GM23338 (cell line): Measurements from ENCODE around the gene ANP32E. TPM values are rescaled to one million over a fixed set of nuclear protein-coding genes. Genes with fewer than 3 reads are reported as not detected.
A peak's percentile ranks its signal among the peaks of the same experiment; 100 is the strongest.
"Not testable (repeated sequence)": the region's sequence is repeated elsewhere in the genome, so short reads cannot be mapped to it uniquely, and the experiment has no call there.

Source experiments
- ATAC-seq: fragments of 200-7000 bp; cut with Tn5 transposase; 3 replicates; pipeline ENCODE4 v1.9.1; 2020
- DNase-seq: peaks from one replicate; pipeline ENCODE4 v3.0.0-alpha.2; 2015; ENCODE audit warnings: low spot score
- H2AFZ ChIP-seq: fragments of 200-600 bp; sonication (generic); 2 replicates; pipeline ENCODE4 v1.8.0; 2016; ENCODE audit warnings: antibody characterized with exemption, mild to moderate bottlenecking, moderate library complexity
- H3F3A ChIP-seq: fragments of 200-600 bp; sonication (generic); replicated peaks from 2 replicates; pipeline ENCODE4 v1.8.0; 2017; ENCODE audit warnings: antibody characterized with exemption, mixed run types, low read depth
- H3K27ac ChIP-seq: fragments of 200-600 bp; sonication (generic); 2 replicates; pipeline ENCODE4 v1.6.1; 2016; ENCODE audit warnings: low read depth
- H3K27me3 ChIP-seq: fragments of 200-600 bp; sonication (generic); 2 replicates; pipeline ENCODE4 v1.8.0; 2016; ENCODE audit warnings: mild to moderate bottlenecking, mixed run types, moderate library complexity; ENCODE audit not compliant: insufficient read depth
- H3K36me3 ChIP-seq: fragments of 200-600 bp; sonication (generic); 2 replicates; pipeline ENCODE4 v1.8.0; 2016; ENCODE audit warnings: mild to moderate bottlenecking; ENCODE audit not compliant: insufficient read depth
- H3K4me1 ChIP-seq: fragments of 200-600 bp; sonication (generic); 2 replicates; pipeline ENCODE4 v1.8.0; 2016; ENCODE audit warnings: mild to moderate bottlenecking, moderate library complexity; ENCODE audit not compliant: insufficient read depth
- H3K4me2 ChIP-seq: fragments of 200-600 bp; sonication (generic); 2 replicates; pipeline ENCODE4 v1.7.1; 2017; ENCODE audit warnings: mixed run types
- H3K4me3 ChIP-seq: fragments of 200-600 bp; sonication (generic); 2 replicates; pipeline ENCODE4 v1.6.1; 2016; ENCODE audit warnings: mixed run types
- H3K79me2 ChIP-seq: fragments of 200-600 bp; sonication (generic); replicated peaks from 2 replicates; pipeline ENCODE4 v1.8.0; 2017; ENCODE audit warnings: mild to moderate bottlenecking; ENCODE audit not compliant: insufficient read depth
- H3K9me2 ChIP-seq: fragments of 200-600 bp; sonication (generic); 2 replicates; pipeline ENCODE4 v1.8.0; 2017; ENCODE audit not compliant: insufficient read depth
- H4K20me1 ChIP-seq: fragments of 200-600 bp; sonication (generic); replicated peaks from 2 replicates; pipeline ENCODE4 v1.8.0; 2017; ENCODE audit warnings: mild to moderate bottlenecking; ENCODE audit not compliant: insufficient read depth
- H3K27ac Mint-ChIP-seq: 2 replicates; pipeline ENCODE4 v1.8.0; 2020; ENCODE audit warnings: inconsistent platforms, mild to moderate bottlenecking, moderate library complexity, mixed read lengths
- H3K27me3 Mint-ChIP-seq: 3 replicates; pipeline ENCODE4 v1.8.0; 2022; ENCODE audit warnings: low read depth, mild to moderate bottlenecking, moderate library complexity, mixed read lengths, inconsistent platforms; ENCODE audit not compliant: insufficient read depth, poor library complexity
- H3K36me3 Mint-ChIP-seq: 3 replicates; pipeline ENCODE4 v1.8.0; 2021; ENCODE audit warnings: low read depth, mild to moderate bottlenecking, inconsistent platforms, moderate library complexity, mixed read lengths
- H3K4me1 Mint-ChIP-seq: 3 replicates; pipeline ENCODE4 v1.8.0; 2020; ENCODE audit warnings: mild to moderate bottlenecking, inconsistent platforms, mixed read lengths
- H3K4me3 Mint-ChIP-seq: 3 replicates; pipeline ENCODE4 v1.8.0; 2021; ENCODE audit warnings: moderate library complexity, mild to moderate bottlenecking, inconsistent platforms, mixed read lengths
- H3K9me3 Mint-ChIP-seq: 3 replicates; pipeline ENCODE4 v1.8.0; 2020; ENCODE audit warnings: moderate library complexity, mild to moderate bottlenecking, inconsistent platforms, mixed read lengths
- CTCF ChIP-seq, 2 experiments: fragments of 200-600 bp in 1 of 2; sonication (generic) in 1 of 2; conservative IDR thresholded peaks; 2 replicates each; pipeline versions ENCODE4 v1.5.1 to v1.6.1; 2016 to 2017; ENCODE audit warnings: antibody characterized with exemption in 2 of 2, low read depth in 2 of 2, mild to moderate bottlenecking in 2 of 2, moderate library complexity in 1 of 2
- POLR2AphosphoS5 ChIP-seq: IDR thresholded peaks from 2 replicates; pipeline ENCODE4 v1.6.1; 2016; ENCODE audit warnings: antibody characterized with exemption, low read depth
- REST ChIP-seq: IDR thresholded peaks from one replicate; pipeline ENCODE4 v1.6.1; 2018; ENCODE audit warnings: antibody characterized with exemption; ENCODE audit not compliant: unreplicated experiment
- ZNF331 ChIP-seq: fragments of 250-450 bp; sonication (Bioruptor Pico); IDR thresholded peaks from 2 replicates; pipeline ENCODE4 v1.5.0; 2020; ENCODE audit warnings: low read depth, mild to moderate bottlenecking, moderate library complexity
- polyA plus RNA-seq: library from polyadenylated mRNA; unstranded; fragments of >200 nt; fragmentation: Nextera tagmentation; extraction: Ambion mirVana; gene quantifications from 2 replicates; pipeline ENCODE4 v1.2.1, GENCODE V29; 2016
- total RNA-seq: library from RNA; depleted of rRNA; stranded (reverse); fragments of >200 nt; shearing (Covaris generic); gene quantifications from 2 replicates; pipeline ENCODE4 v1.2.3, GENCODE V29; 2014

ANP32E gene
- total and polyA plus RNA-seq, 2 experiments from 2014 or later = 88.6 to 257 TPM

- peaks cover 17% of the 10 kb centered on the region for H3K4me1 Mint-ChIP-seq
- Histone ChIP-seq H3K4me2 (peak overlapping the region; percentile 69), H3K79me2 (peaks cover 36% of the 10 kb centered on the region), H3K4me1 (peaks cover 15% of the 10 kb centered on the region), H3K4me3 (peak overlapping the region; percentile 49), H3K27ac (peak overlapping the region; percentile 86)
- DNase-seq, H3K27ac Mint-ChIP-seq, H4K20me1 ChIP-seq, H3K27me3 ChIP-seq, H3K9me2 ChIP-seq, H3K36me3 Mint-ChIP-seq, H3K27me3 Mint-ChIP-seq, H3F3A ChIP-seq, H3K9me3 Mint-ChIP-seq, ATAC-seq, H3K36me3 ChIP-seq, H2AFZ ChIP-seq: not testable (repeated sequence)
- peak overlapping the region; percentile 47; the same call in 2 of the 3 replicates for H3K4me3 Mint-ChIP-seq
Observed at GRCh38 chr1:150237176-150237575, 1.3 kb upstream of the ANP32E start.

GRCh38 chr1:150236614-150237100, 745 bp upstream of the ANP32E start:
- H3K79me2 ChIP-seq = peaks cover 41% of the 10 kb centered on the region
- H3K36me3 ChIP-seq = no peaks in the 10 kb centered on the region
- peak overlapping the region; percentile 69 for H3K4me2 ChIP-seq
- no peak for ATAC-seq
- peaks cover 17% of the 10 kb centered on the region for H3K4me1 Mint-ChIP-seq
- no peaks in the 10 kb centered on the region for H3K27me3 ChIP-seq
- peak overlapping the region; percentile 86 for H3K27ac ChIP-seq
- H3K4me3 Mint-ChIP-seq = no peak overlapping the region
- DNase-seq = peak; percentile 35
- peaks cover 15% of the 10 kb centered on the region for H3K4me1 ChIP-seq
- 0 out of 3 replicates have a peak, but pooled peaks cover 3% of the 10 kb centered on the region for H3K36me3 Mint-ChIP-seq
- H3K4me3 ChIP-seq = peak overlapping the region; percentile 49
- no peak overlapping the region for H3K27ac Mint-ChIP-seq
- peaks cover 10% of the 10 kb centered on the region; the same call in 1 of the 2 replicates for H4K20me1 ChIP-seq
- H3K9me3 Mint-ChIP-seq = no peaks in the 10 kb centered on the region; the same call in 2 of the 3 replicates
- peaks cover 7% of the 10 kb centered on the region; the same call in 1 of the 2 replicates for H3K9me2 ChIP-seq
- H3F3A ChIP-seq = no peaks in the 10 kb centered on the region
- H2AFZ ChIP-seq = no peak overlapping the region
- H3K27me3 Mint-ChIP-seq = peaks cover 7% of the 10 kb centered on the region
- TF ChIP-seq POLR2AphosphoS5 (no peak), CTCF (conservative IDR thresholded peaks at IDR 0.05; ENCODE audit: low read depth in 2 of 2) (peak; percentile 24 to 30; a peak in 3 of 4 replicates)

GRCh38 chr1:150235294-150235851, 539 bp downstream of the ANP32E start:
- ATAC-seq (peak; percentile 1; the same call in 1 of the 3 replicates), DNase-seq (no peak)
- H3K27ac ChIP-seq = peak overlapping the region; percentile 76
- no peaks in the 10 kb centered on the region for H3K27me3 ChIP-seq
- Mint-ChIP-seq H3K9me3 (no peaks in the 10 kb centered on the region; the same call in 2 of the 3 replicates), H3K36me3 (peaks cover 14% of the 10 kb centered on the region; the same call in 2 of the 3 replicates), H3K27me3 (peaks cover 7% of the 10 kb centered on the region), H3K4me1 (peaks cover 17% of the 10 kb centered on the region), H3K27ac (no peak overlapping the region), H3K4me3 (no peak overlapping the region)
- peaks cover 12% of the 10 kb centered on the region; the same call in 1 of the 2 replicates for H4K20me1 ChIP-seq
- H3K79me2 ChIP-seq = peaks cover 54% of the 10 kb centered on the region
- peak overlapping the region; percentile 71 for H3K4me3 ChIP-seq
- peaks cover 5% of the 10 kb centered on the region for H3K36me3 ChIP-seq
- H3F3A ChIP-seq = 0 out of 2 replicates have a peak, but pooled peaks cover 3% of the 10 kb centered on the region
- TF ChIP-seq POLR2AphosphoS5 = no peak
- TF ChIP-seq ZNF331 (CRISPR knock-in tag) = no peak
- TF ChIP-seq REST = no peak
- H3K4me1 ChIP-seq = peaks cover 15% of the 10 kb centered on the region
- peaks cover 7% of the 10 kb centered on the region; the same call in 1 of the 2 replicates for H3K9me2 ChIP-seq
- H2AFZ ChIP-seq = no peak overlapping the region
- H3K4me2 ChIP-seq = peak overlapping the region; percentile 80
